ENCODE data around the gene CDK5RAP1.

DNA sequence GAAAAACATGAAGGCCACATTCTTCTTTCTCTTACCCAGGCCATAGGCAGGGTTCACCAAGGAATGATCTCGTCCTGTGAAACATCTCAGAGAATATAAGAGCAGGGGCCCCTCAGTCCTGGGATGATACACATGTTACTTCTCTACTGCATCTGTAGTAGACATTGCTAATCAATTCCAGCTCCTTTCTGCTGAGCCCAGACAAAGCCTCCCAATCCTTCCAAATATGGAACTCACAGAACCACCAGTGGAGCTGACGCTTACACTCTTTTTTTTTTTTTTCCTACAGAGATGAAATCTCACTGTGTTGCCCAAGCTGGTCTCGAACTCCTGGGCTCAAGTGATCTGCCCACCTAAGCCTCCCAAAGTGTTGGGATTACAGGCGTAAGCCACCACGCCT, 33.1 kb upstream of the CDK5RAP1 start:
- TF ChIP-seq NR3C1 (CRISPR knock-in tag; conservative IDR thresholded peaks at IDR 0.05; ENCODE audit: low read depth) = no peak
- TF ChIP-seq, protein P1, sequence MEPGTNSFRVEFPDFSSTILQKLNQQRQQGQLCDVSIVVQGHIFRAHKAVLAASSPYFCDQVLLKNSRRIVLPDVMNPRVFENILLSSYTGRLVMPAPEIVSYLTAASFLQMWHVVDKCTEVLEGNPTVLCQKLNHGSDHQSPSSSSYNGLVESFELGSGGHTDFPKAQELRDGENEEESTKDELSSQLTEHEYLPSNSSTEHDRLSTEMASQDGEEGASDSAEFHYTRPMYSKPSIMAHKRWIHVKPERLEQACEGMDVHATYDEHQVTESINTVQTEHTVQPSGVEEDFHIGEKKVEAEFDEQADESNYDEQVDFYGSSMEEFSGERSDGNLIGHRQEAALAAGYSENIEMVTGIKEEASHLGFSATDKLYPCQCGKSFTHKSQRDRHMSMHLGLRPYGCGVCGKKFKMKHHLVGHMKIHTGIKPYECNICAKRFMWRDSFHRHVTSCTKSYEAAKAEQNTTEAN (CRISPR knock-in tag; IDR thresholded peaks at IDR 0.05) = no peak
- no peak for TF ChIP-seq RELA (CRISPR knock-in tag; IDR thresholded peaks at IDR 0.05; ENCODE audit: borderline replicate concordance)
- no peak for TF ChIP-seq ESRRA (CRISPR knock-in tag; IDR thresholded peaks at IDR 0.05; ENCODE audit: borderline replicate concordance)
- TF ChIP-seq, protein P2, sequence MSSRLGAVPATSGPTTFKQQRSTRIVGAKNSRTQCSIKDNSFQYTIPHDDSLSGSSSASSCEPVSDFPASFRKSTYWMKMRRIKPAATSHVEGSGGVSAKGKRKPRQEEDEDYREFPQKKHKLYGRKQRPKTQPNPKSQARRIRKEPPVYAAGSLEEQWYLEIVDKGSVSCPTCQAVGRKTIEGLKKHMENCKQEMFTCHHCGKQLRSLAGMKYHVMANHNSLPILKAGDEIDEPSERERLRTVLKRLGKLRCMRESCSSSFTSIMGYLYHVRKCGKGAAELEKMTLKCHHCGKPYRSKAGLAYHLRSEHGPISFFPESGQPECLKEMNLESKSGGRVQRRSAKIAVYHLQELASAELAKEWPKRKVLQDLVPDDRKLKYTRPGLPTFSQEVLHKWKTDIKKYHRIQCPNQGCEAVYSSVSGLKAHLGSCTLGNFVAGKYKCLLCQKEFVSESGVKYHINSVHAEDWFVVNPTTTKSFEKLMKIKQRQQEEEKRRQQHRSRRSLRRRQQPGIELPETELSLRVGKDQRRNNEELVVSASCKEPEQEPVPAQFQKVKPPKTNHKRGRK (CRISPR knock-in tag; IDR thresholded peaks at IDR 0.05; ENCODE audit: borderline replicate concordance) = no peak
- TF ChIP-seq, protein P3, sequence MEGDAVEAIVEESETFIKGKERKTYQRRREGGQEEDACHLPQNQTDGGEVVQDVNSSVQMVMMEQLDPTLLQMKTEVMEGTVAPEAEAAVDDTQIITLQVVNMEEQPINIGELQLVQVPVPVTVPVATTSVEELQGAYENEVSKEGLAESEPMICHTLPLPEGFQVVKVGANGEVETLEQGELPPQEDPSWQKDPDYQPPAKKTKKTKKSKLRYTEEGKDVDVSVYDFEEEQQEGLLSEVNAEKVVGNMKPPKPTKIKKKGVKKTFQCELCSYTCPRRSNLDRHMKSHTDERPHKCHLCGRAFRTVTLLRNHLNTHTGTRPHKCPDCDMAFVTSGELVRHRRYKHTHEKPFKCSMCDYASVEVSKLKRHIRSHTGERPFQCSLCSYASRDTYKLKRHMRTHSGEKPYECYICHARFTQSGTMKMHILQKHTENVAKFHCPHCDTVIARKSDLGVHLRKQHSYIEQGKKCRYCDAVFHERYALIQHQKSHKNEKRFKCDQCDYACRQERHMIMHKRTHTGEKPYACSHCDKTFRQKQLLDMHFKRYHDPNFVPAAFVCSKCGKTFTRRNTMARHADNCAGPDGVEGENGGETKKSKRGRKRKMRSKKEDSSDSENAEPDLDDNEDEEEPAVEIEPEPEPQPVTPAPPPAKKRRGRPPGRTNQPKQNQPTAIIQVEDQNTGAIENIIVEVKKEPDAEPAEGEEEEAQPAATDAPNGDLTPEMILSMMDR (IDR thresholded peaks at IDR 0.05) = no peak
- TF ChIP-seq, protein P4, sequence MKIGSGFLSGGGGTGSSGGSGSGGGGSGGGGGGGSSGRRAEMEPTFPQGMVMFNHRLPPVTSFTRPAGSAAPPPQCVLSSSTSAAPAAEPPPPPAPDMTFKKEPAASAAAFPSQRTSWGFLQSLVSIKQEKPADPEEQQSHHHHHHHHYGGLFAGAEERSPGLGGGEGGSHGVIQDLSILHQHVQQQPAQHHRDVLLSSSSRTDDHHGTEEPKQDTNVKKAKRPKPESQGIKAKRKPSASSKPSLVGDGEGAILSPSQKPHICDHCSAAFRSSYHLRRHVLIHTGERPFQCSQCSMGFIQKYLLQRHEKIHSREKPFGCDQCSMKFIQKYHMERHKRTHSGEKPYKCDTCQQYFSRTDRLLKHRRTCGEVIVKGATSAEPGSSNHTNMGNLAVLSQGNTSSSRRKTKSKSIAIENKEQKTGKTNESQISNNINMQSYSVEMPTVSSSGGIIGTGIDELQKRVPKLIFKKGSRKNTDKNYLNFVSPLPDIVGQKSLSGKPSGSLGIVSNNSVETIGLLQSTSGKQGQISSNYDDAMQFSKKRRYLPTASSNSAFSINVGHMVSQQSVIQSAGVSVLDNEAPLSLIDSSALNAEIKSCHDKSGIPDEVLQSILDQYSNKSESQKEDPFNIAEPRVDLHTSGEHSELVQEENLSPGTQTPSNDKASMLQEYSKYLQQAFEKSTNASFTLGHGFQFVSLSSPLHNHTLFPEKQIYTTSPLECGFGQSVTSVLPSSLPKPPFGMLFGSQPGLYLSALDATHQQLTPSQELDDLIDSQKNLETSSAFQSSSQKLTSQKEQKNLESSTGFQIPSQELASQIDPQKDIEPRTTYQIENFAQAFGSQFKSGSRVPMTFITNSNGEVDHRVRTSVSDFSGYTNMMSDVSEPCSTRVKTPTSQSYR (CRISPR knock-in tag; IDR thresholded peaks at IDR 0.05) = no peak
- TF ChIP-seq ZNF121 (CRISPR knock-in tag; IDR thresholded peaks at IDR 0.05) = no peak
- no peak for TF ChIP-seq ELF4 (CRISPR knock-in tag; IDR thresholded peaks at IDR 0.05; ENCODE audit: low read depth)
- TF ChIP-seq FOXP1 (CRISPR knock-in tag; IDR thresholded peaks at IDR 0.05; ENCODE audit: borderline replicate concordance) = no peak

Measured in WTC11 (cell line).